Skin epidermis (tissue), 12 donors: ENCODE measurements around the gene HPS1.
A peak's percentile ranks its signal among the peaks of the same experiment; 100 is the strongest.

Experiments used
- H3K27ac ChIP-seq, 21 experiments: fragments of 200-600 bp; sonication (generic) in 11 of 21; one replicate each; pipeline ENCODE4 v1.5.0; 2020; ENCODE audit warnings: mild to moderate bottlenecking in 3 of 21, inconsistent platforms in 2 of 21, moderate library complexity in 2 of 21
- H3K4me3 ChIP-seq, 7 experiments: fragments of 200-600 bp; sonication (generic) in 2 of 7; one replicate each; pipeline ENCODE4 v1.5.0; 2020; ENCODE audit warnings: inconsistent platforms in 2 of 7, mild to moderate bottlenecking in 2 of 7, moderate library complexity in 1 of 7

Gene HPS1

GRCh38 chr10:98466861-98467505, 20.2 kb upstream of the HPS1 start:
- Histone ChIP-seq H3K4me3 (peak overlapping the region in 1 of 7 experiments; percentile 48), H3K27ac (peak overlapping the region in 2 of 21 experiments; percentile 38 to 66)

GRCh38 chr10:98465866-98466265, 19.1 kb upstream of the HPS1 start:
- H3K4me3 ChIP-seq: no peak overlapping the region
- no peak overlapping the region for H3K27ac ChIP-seq

GRCh38 chr10:98463976-98464754, 17.4 kb upstream of the HPS1 start:
- no peak overlapping the region for H3K27ac ChIP-seq
- H3K4me3 ChIP-seq: no peak overlapping the region

- no peak overlapping the region for H3K4me3 ChIP-seq
- H3K27ac ChIP-seq: no peak overlapping the region
These were observed 16.3 kb upstream of the HPS1 start for GRCh38 chr10:98463016-98463415.

GRCh38 chr10:98461500-98461842, 14.7 kb upstream of the HPS1 start:
- H3K27ac ChIP-seq: no peak overlapping the region
- no peak overlapping the region for H3K4me3 ChIP-seq

- Histone ChIP-seq H3K27ac (no peak overlapping the region), H3K4me3 (no peak overlapping the region)
These were observed 14.2 kb upstream of the HPS1 start for GRCh38 chr10:98460837-98461499.

- Histone ChIP-seq H3K27ac (no peak overlapping the region), H3K4me3 (no peak overlapping the region)
These were observed 12.4 kb upstream of the HPS1 start for GRCh38 chr10:98458809-98459784.

- Histone ChIP-seq H3K4me3 (no peak overlapping the region), H3K27ac (no peak overlapping the region)
These were observed 11.0 kb upstream of the HPS1 start for GRCh38 chr10:98457721-98458120.

GRCh38 chr10:98456686-98457482, 10.1 kb upstream of the HPS1 start:
- H3K27ac ChIP-seq: no peak overlapping the region
- H3K4me3 ChIP-seq: no peak overlapping the region

- Histone ChIP-seq H3K27ac (no peak overlapping the region), H3K4me3 (no peak overlapping the region)
These were observed 9.4 kb upstream of the HPS1 start for GRCh38 chr10:98456043-98456570.

GRCh38 chr10:98453729-98454128, 7.0 kb upstream of the HPS1 start:
- Histone ChIP-seq H3K4me3 (no peak overlapping the region), H3K27ac (no peak overlapping the region)

GRCh38 chr10:98450618-98451017, 3.9 kb upstream of the HPS1 start:
- Histone ChIP-seq H3K4me3 (no peak overlapping the region), H3K27ac (no peak overlapping the region)

GRCh38 chr10:98449287-98449686, 2.6 kb upstream of the HPS1 start:
- H3K27ac ChIP-seq: no peak overlapping the region
- no peak overlapping the region for H3K4me3 ChIP-seq

GRCh38 chr10:98446151-98446660, 529 bp downstream of the HPS1 start:
- H3K4me3 ChIP-seq: peak overlapping the region; percentile 64 to 93 (median 78)
- H3K27ac ChIP-seq: peak overlapping the region; percentile 60 to 98 (median 90)

GRCh38 chr10:98445200-98445812, 1.4 kb downstream of the HPS1 start:
- H3K27ac ChIP-seq: peak overlapping the region in 9 of 21 experiments; percentile 85 to 98 (median 95)
- peak overlapping the region in 4 of 7 experiments; percentile 64 to 93 (median 72) for H3K4me3 ChIP-seq

- H3K27ac ChIP-seq: peak overlapping the region in 1 of 21 experiments; percentile 97
- no peak overlapping the region for H3K4me3 ChIP-seq
These were observed 2.3 kb downstream of the HPS1 start for GRCh38 chr10:98444314-98445006.

- H3K4me3 ChIP-seq: no peak overlapping the region
- H3K27ac ChIP-seq: no peak overlapping the region
These were observed 8.0 kb downstream of the HPS1 start for GRCh38 chr10:98438715-98439114.
